KMS-11 (cell line): Measurements from ENCODE around the gene DNAJB9.

ENCODE experiments used
- H2AFZ ChIP-seq: fragments of 200-600 bp; sonication (generic); 2 replicates; pipeline ENCODE4 v1.6.1; 2016; ENCODE audit warnings: antibody characterized with exemption, mixed run types, low read depth
- H3K27ac ChIP-seq: fragments of 200-600 bp; sonication (generic); 2 replicates; pipeline ENCODE4 v1.6.1; 2016; ENCODE audit warnings: mild to moderate bottlenecking, mixed run types
- H3K27me3 ChIP-seq: fragments of 200-600 bp; sonication (generic); 2 replicates; pipeline ENCODE4 v1.6.1; 2017; ENCODE audit warnings: mild to moderate bottlenecking, low read depth, mixed run types, moderate library complexity; ENCODE audit not compliant: insufficient read depth
- H3K36me3 ChIP-seq: fragments of 200-600 bp; sonication (generic); 2 replicates; pipeline ENCODE4 v1.6.1; 2017; ENCODE audit warnings: mild to moderate bottlenecking, mixed run types; ENCODE audit not compliant: insufficient read depth
- H3K4me1 ChIP-seq: fragments of 200-600 bp; sonication (generic); 2 replicates; pipeline ENCODE4 v1.6.1; 2016; ENCODE audit warnings: mild to moderate bottlenecking, low read depth, mixed run types; ENCODE audit not compliant: poor library complexity, severe bottlenecking
- H3K4me2 ChIP-seq: fragments of 200-600 bp; sonication (generic); 2 replicates; pipeline ENCODE4 v1.7.0; 2016; ENCODE audit warnings: mild to moderate bottlenecking, mixed run types
- H3K4me3 ChIP-seq: fragments of 200-600 bp; sonication (generic); IDR thresholded peaks from 2 replicates; pipeline ENCODE4 v1.6.1; 2017; ENCODE audit warnings: low read depth, low read length, mixed read lengths; ENCODE audit not compliant: insufficient read depth
- H3K79me2 ChIP-seq: fragments of 200-600 bp; sonication (generic); 2 replicates; pipeline ENCODE4 v1.6.1; 2016; ENCODE audit warnings: low read depth, mixed run types; ENCODE audit not compliant: insufficient read depth
- H3K9ac ChIP-seq: fragments of 200-600 bp; sonication (generic); 2 replicates; pipeline ENCODE4 v1.6.1; 2016; ENCODE audit warnings: mild to moderate bottlenecking, mixed run types
- H4K20me1 ChIP-seq: fragments of 200-600 bp; sonication (generic); 2 replicates; pipeline ENCODE4 v1.6.1; 2016; ENCODE audit warnings: mild to moderate bottlenecking, mixed run types; ENCODE audit not compliant: insufficient read depth
- TF ChIP-seq, protein P1 (sequence below): fragments of 200-600 bp; sonication (generic); conservative IDR thresholded peaks from 2 replicates; pipeline ENCODE4 v1.6.1; 2017; ENCODE audit warnings: low read depth, mild to moderate bottlenecking, antibody characterized with exemption, low read length, moderate library complexity, mixed read lengths

The DNAJB9 gene

DNA sequence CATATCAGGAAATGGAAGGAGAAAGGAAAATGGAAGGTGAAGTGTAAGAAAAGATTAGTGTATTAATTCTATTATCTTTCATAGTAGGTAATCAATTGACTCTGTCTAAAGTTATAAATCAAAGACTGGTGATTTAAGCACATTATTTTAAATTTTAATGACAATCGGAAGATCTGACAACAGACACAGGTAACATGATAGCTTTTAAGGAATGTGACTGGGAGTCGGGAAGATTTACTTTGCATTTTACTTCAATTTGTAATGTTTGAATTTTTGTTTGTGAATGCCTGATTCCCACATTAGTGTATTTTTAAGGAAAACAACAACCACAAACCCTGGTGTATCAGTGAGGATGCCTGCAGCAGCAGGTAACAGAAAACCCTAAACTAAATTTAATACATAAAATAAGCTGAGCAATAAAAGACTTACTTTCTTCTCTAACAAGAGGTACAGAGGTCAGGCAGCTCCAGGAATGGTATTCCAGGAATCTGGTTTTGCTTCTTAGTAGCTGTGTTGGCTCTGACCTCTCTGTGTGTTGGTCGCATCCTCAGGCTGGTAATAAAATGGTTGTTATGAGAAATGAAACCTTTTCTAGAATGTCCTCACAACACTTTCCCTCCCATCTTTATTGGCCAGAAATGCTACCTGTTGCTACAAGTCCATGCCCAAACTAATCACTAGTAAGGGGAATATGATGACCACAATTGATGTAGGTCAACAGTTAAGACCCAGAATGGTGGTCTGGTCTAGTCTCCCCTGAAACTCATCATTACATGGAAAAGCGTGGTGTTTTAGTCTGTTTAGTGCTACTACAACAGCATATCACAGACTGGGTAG is 12.2 kb downstream of the DNAJB9 start:
- TF ChIP-seq, protein P1, sequence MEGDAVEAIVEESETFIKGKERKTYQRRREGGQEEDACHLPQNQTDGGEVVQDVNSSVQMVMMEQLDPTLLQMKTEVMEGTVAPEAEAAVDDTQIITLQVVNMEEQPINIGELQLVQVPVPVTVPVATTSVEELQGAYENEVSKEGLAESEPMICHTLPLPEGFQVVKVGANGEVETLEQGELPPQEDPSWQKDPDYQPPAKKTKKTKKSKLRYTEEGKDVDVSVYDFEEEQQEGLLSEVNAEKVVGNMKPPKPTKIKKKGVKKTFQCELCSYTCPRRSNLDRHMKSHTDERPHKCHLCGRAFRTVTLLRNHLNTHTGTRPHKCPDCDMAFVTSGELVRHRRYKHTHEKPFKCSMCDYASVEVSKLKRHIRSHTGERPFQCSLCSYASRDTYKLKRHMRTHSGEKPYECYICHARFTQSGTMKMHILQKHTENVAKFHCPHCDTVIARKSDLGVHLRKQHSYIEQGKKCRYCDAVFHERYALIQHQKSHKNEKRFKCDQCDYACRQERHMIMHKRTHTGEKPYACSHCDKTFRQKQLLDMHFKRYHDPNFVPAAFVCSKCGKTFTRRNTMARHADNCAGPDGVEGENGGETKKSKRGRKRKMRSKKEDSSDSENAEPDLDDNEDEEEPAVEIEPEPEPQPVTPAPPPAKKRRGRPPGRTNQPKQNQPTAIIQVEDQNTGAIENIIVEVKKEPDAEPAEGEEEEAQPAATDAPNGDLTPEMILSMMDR: no peak
- H3K4me3 ChIP-seq: no peak overlapping the region
- H3K36me3 ChIP-seq: no peaks in the 10 kb centered on the region
- H3K4me2 ChIP-seq: no peak overlapping the region
- no peaks in the 10 kb centered on the region for H3K27me3 ChIP-seq
- H3K4me1 ChIP-seq: no peaks in the 10 kb centered on the region
- H4K20me1 ChIP-seq: no peaks in the 10 kb centered on the region
- no peaks in the 10 kb centered on the region for H3K79me2 ChIP-seq
- H2AFZ ChIP-seq: no peak overlapping the region
- H3K27ac ChIP-seq: no peak overlapping the region
- no peak overlapping the region for H3K9ac ChIP-seq

DNA sequence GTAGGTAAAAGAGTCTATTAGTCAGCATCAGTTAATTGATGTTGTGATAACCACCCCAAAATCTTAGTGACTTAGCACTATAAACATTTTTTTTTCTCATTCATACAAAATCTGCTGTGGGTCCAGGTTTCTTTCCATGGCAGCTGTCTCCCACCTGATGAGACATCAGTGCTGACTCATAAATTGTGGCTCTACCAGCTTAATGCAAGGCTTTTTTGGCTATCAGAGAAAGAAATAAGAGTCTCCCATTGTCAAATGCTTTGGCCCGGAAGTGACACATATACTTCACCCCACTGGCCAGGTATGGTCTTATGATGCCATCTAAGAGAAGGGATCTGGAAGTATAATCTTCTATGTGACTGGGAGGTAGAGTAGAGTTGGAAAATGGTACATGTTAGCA is 14.5 kb downstream of the DNAJB9 start:
- H4K20me1 ChIP-seq: no peaks in the 10 kb centered on the region
- H3K4me3 ChIP-seq: no peak overlapping the region
- no peaks in the 10 kb centered on the region for H3K36me3 ChIP-seq
- TF ChIP-seq, protein P1: no peak
- no peak overlapping the region for H3K4me2 ChIP-seq
- no peaks in the 10 kb centered on the region for H3K27me3 ChIP-seq
- H3K4me1 ChIP-seq: no peaks in the 10 kb centered on the region
- H3K9ac ChIP-seq: no peak overlapping the region
- no peak overlapping the region for H3K27ac ChIP-seq
- no peak overlapping the region for H2AFZ ChIP-seq
- no peaks in the 10 kb centered on the region for H3K79me2 ChIP-seq

DNA sequence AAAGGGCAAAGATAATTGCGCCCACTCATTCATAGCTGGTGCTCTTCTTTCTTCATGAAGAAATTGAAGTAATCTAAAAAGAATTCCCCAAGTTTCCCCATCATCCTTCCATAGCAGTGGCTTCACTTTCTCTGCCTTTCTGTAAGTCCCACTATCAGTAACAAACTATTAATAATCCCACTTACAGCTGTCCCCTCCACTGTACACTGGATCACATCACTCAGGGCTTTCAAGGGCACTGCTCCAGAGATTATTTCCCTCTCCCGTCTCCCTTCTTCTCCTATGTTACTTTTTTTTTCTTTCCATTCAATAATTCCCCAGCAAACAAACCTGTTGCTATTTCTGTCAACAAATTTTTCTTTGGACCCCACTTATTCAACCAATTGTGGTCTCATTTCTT is 16.2 kb downstream of the DNAJB9 start:
- Histone ChIP-seq H3K79me2 (no peaks in the 10 kb centered on the region), H3K4me1 (no peaks in the 10 kb centered on the region)
- TF ChIP-seq, protein P1: no peak

DNA sequence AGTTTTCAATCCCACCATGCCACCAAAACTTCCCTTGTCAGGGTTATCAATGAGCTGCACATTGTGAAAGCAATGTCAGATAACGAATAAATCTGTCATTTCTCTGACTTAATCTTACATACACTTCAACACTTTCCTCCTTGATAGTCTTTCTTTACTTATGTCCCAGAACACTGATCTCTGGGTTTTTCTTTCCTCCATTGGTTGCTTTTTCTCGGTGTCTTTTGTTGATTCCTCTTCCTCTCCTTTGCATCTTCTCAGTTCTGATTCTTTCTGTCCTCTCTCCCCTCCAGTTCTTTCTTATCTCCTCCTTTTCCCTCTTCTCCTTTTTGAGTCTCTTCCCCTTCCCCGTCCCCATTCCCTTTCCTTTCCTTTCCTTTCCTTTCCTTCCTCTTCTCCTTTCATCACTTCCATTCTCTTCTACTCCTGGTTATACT is 16.6 kb downstream of the DNAJB9 start:
- H3K36me3 ChIP-seq: no peaks in the 10 kb centered on the region
- no peaks in the 10 kb centered on the region for H3K27me3 ChIP-seq
- H3K4me2 ChIP-seq: no peak overlapping the region
- no peaks in the 10 kb centered on the region for H3K4me1 ChIP-seq
- H3K9ac ChIP-seq: no peak overlapping the region
- TF ChIP-seq, protein P1: no peak
- H3K4me3 ChIP-seq: no peak overlapping the region
- H2AFZ ChIP-seq: no peak overlapping the region
- H3K27ac ChIP-seq: no peak overlapping the region
- no peaks in the 10 kb centered on the region for H4K20me1 ChIP-seq
- H3K79me2 ChIP-seq: no peaks in the 10 kb centered on the region

More for the DNA sequence above, 16.2 kb downstream of the DNAJB9 start:
- H3K36me3 ChIP-seq: no peaks in the 10 kb centered on the region
- H3K9ac ChIP-seq: no peak overlapping the region
- H2AFZ ChIP-seq: no peak overlapping the region
- no peak overlapping the region for H3K4me2 ChIP-seq
- no peak overlapping the region for H3K4me3 ChIP-seq
- no peaks in the 10 kb centered on the region for H4K20me1 ChIP-seq
- H3K27ac ChIP-seq: no peak overlapping the region
- H3K27me3 ChIP-seq: no peaks in the 10 kb centered on the region
